NCI-H1105 treated with DMSO at 0.1 percent for 48 hours (cell line): ENCODE measurements around the gene TFDP1.
A peak's percentile ranks its signal among the peaks of the same experiment; 100 is the strongest.

ENCODE experiments used
- DNase-seq: peaks from one replicate; lab custom pipeline; 2025; lab: John Stamatoyannopoulos, UW

The TFDP1 gene

DNA sequence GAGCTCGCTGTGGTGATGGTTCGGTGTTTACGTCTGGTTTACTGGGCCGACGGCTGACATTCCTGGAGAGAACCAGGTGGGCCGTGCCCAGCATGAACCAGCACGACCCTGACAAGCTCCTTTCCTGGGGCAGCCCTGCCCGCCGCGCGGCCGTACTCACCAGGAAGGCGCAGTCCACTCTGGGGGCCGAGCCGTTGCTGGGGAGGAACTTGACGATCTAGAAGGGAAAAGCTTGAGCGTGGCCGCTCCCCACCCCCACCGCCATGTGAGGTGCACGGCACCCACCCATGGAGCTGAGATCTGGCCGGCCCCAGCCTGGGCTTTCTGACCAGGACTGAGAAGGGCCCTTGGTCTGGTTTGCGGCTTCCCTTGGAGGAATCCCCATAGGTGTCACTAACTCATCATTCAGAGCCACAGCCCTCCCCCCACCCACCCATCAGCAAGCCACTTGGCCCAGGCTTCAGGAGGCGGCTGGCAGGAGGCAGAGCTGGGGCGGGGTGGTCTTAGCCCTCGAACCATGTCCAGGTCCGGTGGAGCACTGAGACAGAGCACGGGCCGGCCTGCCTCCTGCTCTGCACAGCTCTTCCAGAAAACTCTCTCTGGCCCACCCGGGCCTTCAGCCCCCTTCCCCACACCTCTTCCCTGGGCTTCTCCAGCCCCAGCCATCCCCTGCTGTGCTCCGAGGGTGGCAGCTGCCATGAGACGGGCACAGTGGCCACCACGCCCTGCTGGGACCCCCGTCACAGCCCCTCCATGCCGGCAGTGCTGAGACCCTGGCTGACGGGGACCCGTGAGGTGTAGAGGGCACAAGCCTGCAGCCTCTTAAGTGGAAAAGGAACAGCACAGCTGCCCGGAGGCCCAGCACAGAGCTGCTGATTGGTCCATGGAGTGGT, 67.2 kb downstream of the TFDP1 start:
- DNase-seq, result no peak

DNA sequence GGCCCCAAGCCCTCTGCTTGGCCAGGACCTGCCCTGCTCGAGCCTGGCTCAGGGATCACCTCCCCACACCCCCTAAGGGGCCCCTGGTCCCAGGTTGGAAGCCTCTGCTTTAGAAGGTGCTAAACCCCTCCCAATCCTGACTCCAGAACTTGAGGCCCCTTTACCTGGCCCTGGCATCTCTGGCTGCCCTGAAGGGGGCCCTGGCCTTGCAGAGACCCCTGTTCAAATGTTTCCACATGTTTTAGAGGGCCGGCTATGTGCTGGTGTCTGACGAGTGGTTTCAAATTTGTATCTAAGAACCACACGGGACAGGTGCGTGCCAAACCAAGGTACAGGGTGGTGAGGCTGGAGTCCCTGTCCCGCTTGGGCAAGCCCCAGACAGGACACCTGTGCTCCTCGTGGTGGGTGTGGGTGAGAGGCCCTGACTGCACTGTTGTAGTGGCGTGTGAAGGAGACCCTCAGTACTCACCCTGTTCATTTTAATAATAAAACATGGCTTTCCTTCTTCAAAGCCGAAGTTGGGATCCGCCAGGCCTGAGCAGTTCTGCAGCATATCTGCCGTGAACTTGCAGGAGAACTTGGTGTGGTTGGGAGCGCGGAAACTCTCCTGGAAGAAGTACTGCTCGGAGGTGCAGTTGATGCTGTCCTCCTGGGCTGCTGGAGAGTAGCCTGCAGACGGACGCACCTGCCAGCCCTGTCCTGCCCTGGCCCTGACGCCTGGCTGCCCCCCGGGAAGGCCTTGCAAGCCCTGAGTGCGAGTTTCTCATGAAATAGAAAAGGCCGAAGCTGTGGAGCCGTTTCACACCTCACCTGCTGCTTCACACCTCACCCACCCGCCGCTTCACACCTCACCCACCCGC, 68.1 kb downstream of the TFDP1 start:
- DNase-seq, result no peak

DNA sequence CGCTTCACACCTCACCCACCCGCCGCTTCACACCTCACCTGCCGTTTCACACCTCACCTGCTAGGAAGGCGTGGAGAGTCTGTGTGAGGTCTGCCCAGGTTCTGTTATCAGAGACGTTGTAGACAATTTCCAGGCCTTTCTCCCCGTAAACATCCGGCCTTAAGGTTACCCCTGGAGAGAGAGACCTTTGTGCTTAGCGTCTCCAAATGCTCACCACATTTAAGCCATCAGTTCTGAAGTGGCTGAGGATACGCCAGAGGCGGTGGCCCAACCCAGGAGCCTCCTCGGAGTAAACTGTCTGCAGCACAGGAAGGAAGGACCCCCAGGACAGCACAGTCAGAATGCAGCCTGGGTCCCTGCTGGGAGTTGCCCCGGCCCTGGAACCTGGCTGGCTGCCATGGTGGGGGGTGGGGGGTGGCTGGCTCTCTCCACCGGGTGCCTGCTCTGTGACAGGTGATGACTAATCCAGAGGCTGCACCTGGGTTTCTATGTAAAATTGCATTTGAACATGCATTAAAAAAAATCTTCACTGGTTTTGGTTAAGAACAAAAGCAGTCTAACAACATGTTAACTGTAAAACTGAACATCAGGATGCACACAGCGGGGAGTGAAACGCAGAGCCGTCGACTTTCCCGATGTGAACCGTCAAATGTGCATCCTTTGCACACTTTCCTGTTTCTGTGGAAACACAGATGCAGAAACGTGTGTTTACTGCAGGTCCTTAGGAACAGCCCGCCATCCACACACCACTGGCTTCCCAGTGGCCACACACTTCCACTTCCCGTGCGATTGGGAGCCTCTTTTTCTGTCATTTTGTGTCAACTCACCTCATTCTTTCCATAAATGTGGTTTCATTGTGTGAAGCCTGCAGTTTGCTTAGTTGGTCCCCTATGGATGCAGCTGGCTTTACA, 69.0 kb downstream of the TFDP1 start:
- peak; percentile 68 for DNase-seq

DNA sequence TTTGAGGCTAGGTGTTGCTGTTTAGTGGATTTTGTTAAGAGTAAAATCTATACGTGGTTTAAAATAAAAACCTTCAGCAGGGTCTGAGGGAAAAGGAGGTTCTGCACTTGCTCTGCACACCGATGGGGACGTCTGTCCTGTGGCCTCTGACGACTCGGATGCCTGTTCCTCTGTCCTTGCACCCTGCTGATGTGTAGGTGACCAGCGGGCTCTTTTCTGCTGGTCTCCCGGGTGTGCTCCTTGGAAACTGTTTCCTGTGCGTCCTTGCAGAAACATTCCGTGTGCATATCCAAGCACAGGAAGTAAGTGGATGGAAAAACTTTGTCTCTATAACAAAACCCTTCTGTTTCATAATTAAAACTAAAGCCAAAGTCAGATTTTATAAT, 69.6 kb downstream of the TFDP1 start:
- no peak for DNase-seq

DNA sequence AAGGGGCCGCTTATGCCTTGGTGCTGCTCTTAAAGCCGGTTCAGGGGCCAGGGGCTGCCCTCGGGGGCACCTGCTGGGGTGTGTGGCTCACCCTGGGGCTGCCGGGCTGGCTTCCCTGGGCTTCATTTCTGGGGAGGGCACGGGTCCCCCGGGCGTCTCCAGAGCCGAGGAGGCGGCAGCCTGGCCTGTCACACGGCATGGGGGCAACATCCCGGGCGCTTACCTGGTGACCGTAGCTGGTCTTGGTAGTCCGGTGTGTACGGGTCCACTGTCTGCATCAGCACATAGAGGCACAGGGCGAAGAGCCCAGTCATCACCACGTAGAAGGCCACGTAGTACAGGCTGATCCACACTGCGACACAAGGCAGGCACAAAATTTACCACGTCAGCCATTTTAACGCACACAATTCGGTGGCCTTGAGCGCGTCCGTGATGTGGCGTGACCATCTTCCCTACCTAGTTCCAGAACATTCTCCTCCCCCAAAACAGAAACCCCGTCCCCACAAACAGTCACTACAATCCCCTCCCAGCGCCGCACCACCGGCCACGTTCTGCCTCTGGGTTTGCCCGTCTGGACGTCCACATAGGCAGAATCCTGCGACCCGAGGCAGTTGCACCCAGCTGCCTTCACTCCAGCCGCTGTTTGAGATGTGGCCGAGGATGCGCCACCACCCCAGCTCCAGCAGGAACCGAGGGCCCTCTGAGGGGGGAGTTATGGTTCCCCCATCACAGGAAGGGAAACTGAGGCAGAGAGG, 70.2 kb downstream of the TFDP1 start:
- DNase-seq, result no peak

DNA sequence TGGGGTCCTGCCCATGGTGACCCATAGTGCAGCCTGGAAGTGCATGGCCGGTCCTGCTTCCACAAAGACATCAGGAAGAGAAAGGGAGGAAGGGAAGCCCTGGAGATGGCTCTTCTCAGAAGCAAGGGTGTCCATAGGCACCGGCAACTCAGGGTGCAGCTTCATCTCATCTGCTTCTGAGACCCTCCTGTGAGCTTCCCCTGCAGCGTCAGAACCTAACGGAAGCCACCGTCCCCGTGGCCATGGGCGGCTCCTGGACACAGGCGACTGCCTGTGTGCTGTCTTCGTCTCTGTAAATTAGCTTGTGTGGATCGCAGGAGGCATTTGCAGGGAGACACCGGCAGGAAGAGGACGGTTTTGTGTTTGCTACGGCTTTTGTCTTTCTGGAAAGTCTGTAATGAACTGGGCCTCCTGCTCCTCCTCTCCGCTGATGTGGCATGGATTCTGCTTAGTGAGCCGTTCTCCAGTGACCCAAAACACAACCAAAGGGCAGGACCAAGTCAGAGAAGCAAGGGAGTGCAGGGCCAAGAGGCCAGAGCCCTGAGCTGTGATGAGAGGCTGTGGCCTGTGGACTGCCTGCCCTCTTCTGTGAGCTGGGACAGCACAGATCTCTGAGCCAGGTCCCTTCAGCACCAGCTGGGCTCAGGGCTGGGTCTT, 70.9 kb downstream of the TFDP1 start:
- DNase-seq, result no peak

DNA sequence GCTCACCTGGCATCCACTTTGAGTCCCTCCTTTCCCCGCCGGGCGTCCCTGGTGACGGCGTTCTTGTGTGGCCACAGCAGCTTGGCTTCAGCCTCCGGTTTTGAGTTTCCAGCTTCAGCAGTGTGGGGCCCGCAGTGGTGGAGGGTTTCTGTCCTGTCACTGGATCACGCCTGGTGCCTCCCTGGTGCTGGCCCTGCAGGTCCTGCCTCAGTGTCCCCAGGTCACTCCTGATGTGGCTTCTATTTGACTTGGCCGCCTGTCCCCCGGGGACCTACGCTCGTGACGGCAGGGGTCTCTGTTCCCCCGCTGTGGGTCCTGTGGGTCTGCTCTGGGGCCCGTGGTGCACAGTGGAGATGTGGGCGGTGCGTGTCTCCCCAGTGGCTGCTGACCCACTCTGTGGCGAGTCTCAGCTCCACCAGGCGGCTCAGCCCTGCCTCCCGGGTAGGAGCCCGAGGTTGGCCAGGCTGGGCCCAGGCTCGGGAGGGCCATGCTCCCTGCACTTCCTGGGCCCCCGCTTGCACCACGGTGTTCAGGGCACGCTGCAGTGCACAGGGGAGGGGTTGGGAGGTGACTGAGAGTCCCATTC, 71.5 kb downstream of the TFDP1 start:
- no peak for DNase-seq

DNA sequence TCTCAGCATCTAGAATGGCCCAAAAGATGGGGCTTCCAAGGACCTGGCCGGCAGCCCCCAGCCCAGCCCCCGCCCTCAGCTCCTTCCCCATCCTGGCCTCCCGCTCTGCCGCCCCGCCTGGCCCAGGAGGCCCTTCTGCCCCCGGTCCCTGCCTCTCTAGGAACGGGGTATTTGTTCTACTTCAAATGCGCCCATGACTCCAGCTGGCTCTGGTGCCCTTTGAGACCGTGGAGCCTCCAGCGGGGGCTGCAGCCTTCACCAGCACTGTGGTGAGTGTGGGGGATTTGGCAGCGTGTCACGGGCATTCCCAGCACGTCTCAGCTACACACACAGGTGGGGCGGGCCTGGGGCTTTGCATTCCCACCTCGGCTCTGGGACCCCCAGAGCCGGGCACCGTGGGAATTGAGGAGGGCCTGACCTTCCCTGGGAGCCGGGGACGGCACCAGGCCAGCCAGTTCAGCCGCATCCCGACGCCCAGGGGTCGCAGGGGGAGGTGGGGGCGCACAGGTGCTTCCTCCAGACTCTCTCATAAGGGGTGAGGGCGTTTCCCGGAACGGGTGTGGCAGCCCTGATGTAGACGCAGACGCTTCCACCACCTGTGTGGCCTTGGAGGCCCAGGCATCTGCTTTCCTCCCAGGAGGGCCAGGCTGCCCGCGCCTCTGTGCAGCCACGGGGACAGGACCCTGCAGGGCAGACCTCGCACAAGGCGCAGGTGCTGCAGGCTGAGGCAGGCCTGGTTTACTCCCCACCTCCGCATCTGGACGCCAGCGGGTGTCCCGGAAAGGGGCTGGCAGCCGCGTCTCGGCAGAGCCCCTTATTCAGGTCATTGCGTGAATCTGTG, 72.5 kb downstream of the TFDP1 start:
- DNase-seq, result no peak

DNA sequence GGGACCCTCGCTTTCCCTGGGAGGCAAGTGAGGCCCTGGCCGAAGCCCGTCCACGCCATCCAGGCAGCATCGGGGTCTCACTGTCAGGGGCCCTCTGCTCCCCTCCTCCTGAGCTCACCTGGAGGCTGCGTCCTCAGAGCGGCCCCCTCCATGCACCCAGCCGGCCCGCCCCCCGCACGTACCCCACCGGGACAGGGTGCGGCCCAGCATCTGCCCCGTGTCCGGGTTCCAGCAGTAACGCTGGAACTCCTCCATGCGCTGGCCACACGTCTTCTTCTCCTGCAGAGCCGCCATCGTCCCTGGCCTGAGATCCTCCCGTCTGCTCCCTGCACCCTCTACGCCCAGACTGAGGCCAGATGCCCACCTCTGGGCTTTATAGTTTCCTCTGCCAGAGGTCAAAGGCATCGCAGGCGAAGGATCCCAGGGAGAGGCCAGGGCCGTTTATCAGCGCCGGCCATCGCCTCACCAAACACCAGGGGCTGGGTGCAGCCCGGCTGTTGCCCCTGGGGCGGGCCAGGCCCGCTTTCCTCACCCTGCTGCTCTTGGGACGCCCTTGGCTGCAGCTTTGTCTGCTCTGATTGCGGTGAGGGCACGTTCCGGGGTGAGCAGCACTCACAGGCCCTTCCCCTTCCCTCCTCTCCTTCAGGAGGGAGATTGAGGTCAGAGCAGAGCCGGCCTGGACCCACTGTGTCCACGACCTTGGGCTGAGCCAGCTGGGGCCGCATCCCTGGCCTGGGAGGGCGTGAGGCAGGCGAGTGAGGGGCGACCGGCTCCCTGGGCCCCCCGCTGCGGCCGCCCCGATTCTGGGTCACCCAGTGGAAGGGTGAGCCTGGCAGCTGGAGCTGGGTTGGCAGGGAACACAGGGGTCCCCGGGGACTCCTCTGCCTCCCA, 73.5 kb downstream of the TFDP1 start, which contains the start of gene ATP4B:
Gene ATP4B (minus strand): TSS at position 348 of the 891 bp plus-strand sequence. CDS start 54 bp downstream, at position 294.
- DNase-seq, result no peak

DNA sequence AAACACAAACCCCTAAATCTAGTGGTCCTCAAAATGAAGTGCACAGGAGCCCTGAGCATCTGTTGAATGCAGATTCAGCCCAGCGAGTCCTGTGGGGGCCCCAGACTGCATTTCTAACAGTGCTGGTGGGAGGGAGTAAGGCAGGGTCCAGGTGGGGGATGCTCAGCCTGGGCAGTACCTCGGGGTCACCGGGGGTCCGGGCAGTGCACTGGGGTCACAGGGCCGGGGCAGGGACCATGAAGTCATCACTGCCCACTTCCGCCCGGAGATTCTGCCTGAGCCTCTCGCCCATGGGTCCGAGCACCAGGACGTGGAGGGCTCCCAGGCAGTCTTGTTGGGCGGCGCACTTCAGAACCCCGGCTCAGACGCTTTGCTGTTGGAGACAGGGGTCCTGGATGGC, 74.3 kb downstream of the TFDP1 start:
- DNase-seq, result no peak

DNA sequence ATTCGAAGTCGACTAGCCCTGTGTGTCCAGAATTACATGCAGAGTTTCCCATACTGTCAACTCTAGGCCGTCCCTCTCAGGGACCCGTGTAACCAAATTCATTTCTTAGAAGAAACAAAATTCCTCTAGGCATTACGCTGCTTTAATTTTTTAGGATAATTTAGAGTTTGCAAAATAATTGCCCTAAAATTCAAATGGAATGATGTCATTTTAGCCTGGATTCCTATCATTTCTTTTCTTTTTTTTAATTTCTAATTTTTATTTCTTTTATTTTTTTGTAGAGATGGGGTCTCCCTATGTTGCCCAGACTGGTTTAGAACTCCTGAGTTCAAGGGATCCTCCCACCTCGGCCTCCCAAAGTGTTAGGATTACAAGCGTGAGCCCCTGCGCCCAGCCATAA, 74.8 kb downstream of the TFDP1 start:
- DNase-seq, result no peak

DNA sequence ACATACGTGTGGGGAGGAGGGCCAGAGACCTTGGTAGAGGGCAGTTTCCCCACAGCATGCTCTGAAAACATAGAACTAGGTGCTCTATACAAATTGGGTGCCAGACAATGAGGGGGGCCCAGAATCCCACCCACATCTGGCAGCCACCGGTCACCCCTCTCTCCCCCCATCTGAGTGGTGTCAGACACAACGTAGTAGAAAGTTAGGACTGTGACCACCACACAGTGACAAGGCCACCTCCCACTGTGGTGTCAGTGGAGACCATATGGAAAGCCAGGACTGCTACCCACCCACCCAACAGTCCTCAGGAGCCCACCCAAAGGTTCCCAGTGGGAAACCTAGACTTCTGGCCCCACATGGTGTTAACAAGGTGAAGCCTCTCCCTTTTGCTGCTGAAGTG, 75.5 kb downstream of the TFDP1 start:
- no peak for DNase-seq

DNA sequence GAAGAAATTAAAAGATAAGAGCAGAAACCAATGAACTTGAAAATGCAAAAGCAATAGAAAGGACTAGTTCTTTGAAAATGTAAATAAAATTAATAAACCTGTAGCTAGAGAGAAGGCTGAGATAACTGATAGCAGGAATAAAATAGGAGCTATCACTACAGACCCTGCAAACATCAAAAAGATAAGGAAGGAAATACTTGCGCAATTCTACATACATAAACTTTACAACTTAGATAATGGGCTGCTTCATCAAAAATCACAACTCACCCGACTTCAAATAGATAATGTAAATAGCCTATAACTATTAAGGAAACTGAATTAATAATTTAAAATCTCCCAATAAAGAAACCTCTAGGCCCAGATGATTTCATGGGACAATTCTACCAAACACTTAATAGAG, 77.0 kb downstream of the TFDP1 start:
- no peak for DNase-seq

DNA sequence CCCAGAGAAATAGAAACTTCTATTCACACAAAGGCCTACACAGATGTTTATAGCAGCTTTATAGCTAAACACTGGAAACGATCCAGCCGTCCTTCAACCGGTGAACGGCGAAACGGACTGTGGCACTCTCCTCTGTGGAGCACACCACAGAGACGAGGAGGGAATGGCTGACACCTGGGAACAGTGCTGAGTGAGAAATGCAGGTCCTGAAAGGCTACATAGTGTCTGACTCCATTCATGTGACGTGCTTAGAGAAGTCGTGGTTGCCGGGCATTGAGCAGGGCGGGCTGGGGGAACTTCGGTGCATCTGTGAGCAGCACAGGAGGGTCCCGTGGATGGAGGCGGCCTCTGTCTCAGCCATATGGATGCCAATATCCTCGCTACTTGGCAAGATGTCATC, 79.4 kb downstream of the TFDP1 start:
- DNase-seq, result no peak

DNA sequence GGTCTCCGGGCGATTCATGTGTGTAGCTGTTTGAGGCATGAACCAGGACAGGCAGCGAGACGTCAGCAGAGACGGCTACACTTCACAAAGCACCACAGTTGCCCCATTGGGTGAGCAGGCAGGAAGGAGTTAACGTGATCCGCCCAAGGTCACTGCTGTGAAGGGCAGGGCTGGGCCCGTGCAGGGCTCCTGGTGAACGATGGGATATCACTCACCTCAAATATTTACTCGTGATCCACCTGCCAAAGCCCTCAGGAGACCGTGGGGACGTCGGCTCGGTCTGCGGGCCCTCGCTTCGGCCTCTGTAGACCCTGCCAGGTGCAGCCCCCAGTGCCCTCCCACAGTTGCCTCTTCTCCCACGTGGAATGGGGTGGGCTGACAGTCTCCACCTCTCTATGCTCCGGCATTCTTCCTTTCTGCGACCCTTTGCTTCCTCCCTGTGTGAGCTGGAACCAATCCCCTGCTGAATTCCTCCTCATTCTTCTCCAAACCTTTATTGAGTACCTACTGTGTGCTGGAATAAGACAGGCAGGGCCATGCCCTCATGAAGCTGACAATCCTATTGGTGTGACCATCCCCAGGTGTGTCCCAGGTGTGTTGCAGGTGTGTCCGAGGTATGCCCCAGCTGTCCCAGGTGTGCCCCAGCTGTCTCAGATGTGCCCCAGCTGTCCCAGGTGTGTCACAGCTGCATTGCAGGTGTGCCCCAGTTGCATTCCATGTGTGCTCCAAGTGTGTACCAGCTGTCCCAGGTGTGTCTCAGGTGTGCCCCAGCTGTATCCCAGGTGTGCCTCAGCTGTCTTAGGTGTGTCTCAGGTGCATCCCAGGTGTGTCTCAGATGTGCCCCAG, 80.4 kb downstream of the TFDP1 start:
- no peak for DNase-seq

DNA sequence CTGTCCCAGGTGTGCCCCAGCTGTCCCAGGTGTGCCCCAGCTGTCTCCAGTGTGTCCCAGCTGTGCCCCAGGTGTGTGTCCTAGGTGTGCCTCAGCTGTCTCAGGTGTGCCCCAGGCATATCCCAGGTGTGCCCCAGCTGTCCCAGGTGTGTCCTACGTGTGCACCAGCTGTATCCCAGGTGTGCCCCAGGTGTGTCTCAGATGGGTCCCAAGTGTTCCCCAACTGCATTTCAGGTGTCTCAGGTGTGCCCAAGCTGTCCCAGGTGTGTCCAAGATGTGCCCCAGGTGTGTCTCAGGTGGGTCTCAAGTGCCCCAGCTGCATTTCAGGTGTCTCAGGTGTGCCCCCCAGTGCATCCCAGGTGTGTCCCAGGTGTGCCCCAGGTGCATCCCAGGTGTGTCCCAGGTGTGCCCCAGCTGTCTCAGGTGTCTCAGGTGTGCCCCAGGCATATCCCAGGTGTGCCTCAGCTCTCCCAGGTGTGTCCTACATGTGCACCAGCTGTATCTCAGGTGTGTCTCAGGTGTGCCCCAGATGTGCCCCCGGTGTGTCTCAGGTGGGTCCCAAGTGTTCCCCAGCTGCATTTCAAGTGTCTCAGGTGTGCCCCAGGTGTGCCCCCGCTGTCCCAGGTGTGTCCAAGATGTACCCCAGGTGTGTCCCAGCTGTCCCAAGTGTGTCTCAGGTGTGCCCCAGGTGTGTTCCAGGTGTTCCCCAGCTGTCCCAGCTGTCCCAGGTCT, 81.2 kb downstream of the TFDP1 start:
- no peak for DNase-seq

DNA sequence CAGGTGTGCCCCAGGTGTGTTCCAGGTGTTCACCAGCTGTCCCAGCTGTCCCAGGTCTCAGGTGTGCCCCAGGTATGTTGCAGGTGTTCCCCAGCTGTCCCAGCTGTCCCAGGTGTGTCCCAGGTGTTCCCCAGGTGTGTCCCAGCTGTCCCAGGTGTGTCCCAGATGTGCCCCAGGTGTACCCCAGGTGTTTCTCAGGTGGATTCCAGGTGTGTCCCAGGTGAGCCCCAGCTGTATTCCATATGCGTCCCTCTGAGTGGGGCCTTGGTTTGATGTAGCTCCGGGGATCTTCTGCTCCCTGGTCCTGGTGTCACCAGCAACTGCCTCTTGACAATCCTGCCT, 81.7 kb downstream of the TFDP1 start:
- no peak for DNase-seq
